WTC11 (cell line): ENCODE data around the gene RBM24. TPM values are rescaled to one million over a fixed set of nuclear protein-coding genes. Genes with fewer than 3 reads are reported as not detected.

Source experiments
- AR ChIP-seq: fragments of 250-450 bp; sonication (Bioruptor Pico); IDR thresholded peaks from 2 replicates; pipeline ENCODE4 v1.9.0; 2021; ENCODE audit warnings: mild to moderate bottlenecking
- ATF1 ChIP-seq: sonication (generic); formaldehyde crosslinking; IDR thresholded peaks from 2 replicates; pipeline ENCODE4 v1.8.1; 2023; ENCODE audit warnings: mild to moderate bottlenecking, moderate library complexity, missing genetic modification reagents
- CREM ChIP-seq: sonication (generic); formaldehyde crosslinking; IDR thresholded peaks from 2 replicates; pipeline ENCODE4 v1.8.1; 2022; ENCODE audit warnings: mild to moderate bottlenecking, missing genetic modification reagents, moderate library complexity
- EMX1 ChIP-seq: fragments of 250-450 bp; sonication (Bioruptor Pico); IDR thresholded peaks from 2 replicates; pipeline ENCODE4 v1.8.0; 2021; ENCODE audit warnings: mild to moderate bottlenecking
- ETV6 ChIP-seq: sonication (generic); formaldehyde crosslinking; IDR thresholded peaks from 2 replicates; pipeline ENCODE4 v1.8.1; 2022; ENCODE audit warnings: mild to moderate bottlenecking, missing genetic modification reagents
- FOXP1 ChIP-seq: sonication (generic); formaldehyde crosslinking; IDR thresholded peaks from 2 replicates; pipeline ENCODE4 v1.8.0; 2022; ENCODE audit warnings: missing genetic modification reagents, mild to moderate bottlenecking, moderate library complexity, borderline replicate concordance
- FOXP4 ChIP-seq: sonication (generic); formaldehyde crosslinking; IDR thresholded peaks from 2 replicates; pipeline ENCODE4 v1.8.0; 2022; ENCODE audit warnings: mild to moderate bottlenecking, missing genetic modification reagents
- HMGA2 ChIP-seq: fragments of 250-450 bp; sonication (Bioruptor Pico); IDR thresholded peaks from 2 replicates; pipeline ENCODE4 v1.4.0; 2021; ENCODE audit warnings: mild to moderate bottlenecking, moderate library complexity
- HMGXB4 ChIP-seq: sonication (generic); formaldehyde crosslinking; IDR thresholded peaks from 2 replicates; pipeline ENCODE4 v1.8.1; 2023; ENCODE audit warnings: mild to moderate bottlenecking, moderate library complexity, missing genetic modification reagents
- NFATC4 ChIP-seq: fragments of 250-450 bp; sonication (Bioruptor Pico); IDR thresholded peaks from 2 replicates; pipeline ENCODE4 v1.9.0; 2021; ENCODE audit warnings: mild to moderate bottlenecking
- NR2C2 ChIP-seq: sonication (generic); formaldehyde crosslinking; IDR thresholded peaks from 2 replicates; pipeline ENCODE4 v1.8.0; 2022; ENCODE audit warnings: mild to moderate bottlenecking, missing genetic modification reagents
- RORB ChIP-seq: fragments of 250-450 bp; sonication (Bioruptor Pico); IDR thresholded peaks from 2 replicates; pipeline ENCODE4 v1.9.0; 2021; ENCODE audit warnings: mild to moderate bottlenecking
- ZNF232 ChIP-seq: sonication (generic); formaldehyde crosslinking; IDR thresholded peaks from 2 replicates; pipeline ENCODE4 v1.8.0; 2022; ENCODE audit warnings: mild to moderate bottlenecking, missing genetic modification reagents
- ZNF281 ChIP-seq: sonication (generic); formaldehyde crosslinking; IDR thresholded peaks from 2 replicates; pipeline ENCODE4 v1.8.0; 2023; ENCODE audit warnings: mild to moderate bottlenecking, missing genetic modification reagents
- ZNF396 ChIP-seq: fragments of 250-450 bp; sonication (Bioruptor Pico); IDR thresholded peaks from 2 replicates; pipeline ENCODE4 v1.8.0; 2021; ENCODE audit warnings: mild to moderate bottlenecking, moderate library complexity, borderline replicate concordance
- total RNA-seq: library from RNA; stranded (reverse); gene quantifications from 3 replicates; pipeline ENCODE4 v1.2.3, GENCODE V29; 2021
- TF ChIP-seq, protein P1 (sequence below): sonication (generic); formaldehyde crosslinking; IDR thresholded peaks from 2 replicates; pipeline ENCODE4 v1.8.1; 2022; ENCODE audit warnings: mild to moderate bottlenecking, missing genetic modification reagents, moderate library complexity, borderline replicate concordance
- TF ChIP-seq, protein P2 (sequence below): sonication (generic); formaldehyde crosslinking; conservative IDR thresholded peaks from 2 replicates; pipeline ENCODE4 v1.8.1; 2022; ENCODE audit warnings: mild to moderate bottlenecking, missing genetic modification reagents
- TF ChIP-seq, protein P3 (sequence below): fragments of 250-450 bp; sonication (Bioruptor Pico); IDR thresholded peaks from 2 replicates; pipeline ENCODE4 v1.9.0; 2021; ENCODE audit warnings: moderate library complexity, mild to moderate bottlenecking, inconsistent platforms, borderline replicate concordance
- TF ChIP-seq, protein P4 (sequence below): sonication (generic); formaldehyde crosslinking; IDR thresholded peaks from 2 replicates; pipeline ENCODE4 v1.8.0; 2023; ENCODE audit warnings: missing genetic modification reagents
- TF ChIP-seq, protein P5 (sequence below): sonication (generic); formaldehyde crosslinking; IDR thresholded peaks from 2 replicates; pipeline ENCODE4 v1.8.1; 2022; ENCODE audit warnings: mild to moderate bottlenecking, moderate library complexity, missing genetic modification reagents

Gene RBM24
- total RNA-seq, 1 experiment from 2014 or later, result 0.63 TPM

DNA sequence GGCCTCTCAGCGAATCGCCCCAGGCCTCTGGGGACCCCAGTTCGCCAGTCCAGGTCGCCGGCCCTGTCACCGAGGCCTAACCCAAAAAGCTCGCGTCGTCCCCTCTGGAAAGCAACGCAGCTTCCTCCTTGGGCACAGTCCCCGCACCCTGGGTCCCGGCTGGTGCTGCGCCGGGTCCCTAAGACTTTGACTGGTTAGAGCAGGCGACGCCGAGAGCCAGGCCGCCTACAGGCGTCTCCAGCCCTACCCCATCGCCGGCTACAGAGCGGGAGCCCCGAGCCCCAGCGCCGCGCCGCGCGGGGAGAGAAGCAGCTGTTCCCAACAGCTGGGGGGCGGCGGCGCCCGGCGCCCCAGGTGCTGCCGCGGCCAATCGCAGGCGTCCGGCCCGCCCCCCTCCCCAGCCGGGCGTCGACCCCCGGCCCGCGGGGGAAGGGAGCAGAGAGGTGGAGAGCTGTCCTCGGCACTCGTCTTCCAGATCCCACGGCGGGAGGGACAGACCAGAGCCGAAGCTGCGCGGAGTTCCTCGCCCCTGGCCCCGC lies 540 bp upstream of the RBM24 start (continued):
- TF ChIP-seq, protein P1, sequence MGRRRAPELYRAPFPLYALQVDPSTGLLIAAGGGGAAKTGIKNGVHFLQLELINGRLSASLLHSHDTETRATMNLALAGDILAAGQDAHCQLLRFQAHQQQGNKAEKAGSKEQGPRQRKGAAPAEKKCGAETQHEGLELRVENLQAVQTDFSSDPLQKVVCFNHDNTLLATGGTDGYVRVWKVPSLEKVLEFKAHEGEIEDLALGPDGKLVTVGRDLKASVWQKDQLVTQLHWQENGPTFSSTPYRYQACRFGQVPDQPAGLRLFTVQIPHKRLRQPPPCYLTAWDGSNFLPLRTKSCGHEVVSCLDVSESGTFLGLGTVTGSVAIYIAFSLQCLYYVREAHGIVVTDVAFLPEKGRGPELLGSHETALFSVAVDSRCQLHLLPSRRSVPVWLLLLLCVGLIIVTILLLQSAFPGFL (CRISPR knock-in tag), result no peak
- TF ChIP-seq HMGXB4 (CRISPR knock-in tag), result 0 out of 2 replicates have a peak, but pooled peaks have one; percentile 9
- TF ChIP-seq NFATC4 (CRISPR knock-in tag), result no peak
- no peak for TF ChIP-seq RORB
- TF ChIP-seq ZNF281 (CRISPR knock-in tag), result no peak
- no peak for TF ChIP-seq FOXP4 (CRISPR knock-in tag)
- TF ChIP-seq NR2C2 (CRISPR knock-in tag), result no peak
- no peak for TF ChIP-seq ATF1
- TF ChIP-seq FOXP1, result no peak
- TF ChIP-seq ZNF232 (CRISPR knock-in tag), result no peak
- TF ChIP-seq CREM, result 0 out of 2 replicates have a peak, but pooled peaks have one; percentile 22
- no peak for TF ChIP-seq ZNF396 (CRISPR knock-in tag)
- TF ChIP-seq, protein P2, sequence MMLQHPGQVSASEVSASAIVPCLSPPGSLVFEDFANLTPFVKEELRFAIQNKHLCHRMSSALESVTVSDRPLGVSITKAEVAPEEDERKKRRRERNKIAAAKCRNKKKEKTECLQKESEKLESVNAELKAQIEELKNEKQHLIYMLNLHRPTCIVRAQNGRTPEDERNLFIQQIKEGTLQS (CRISPR knock-in tag), result no peak
- no peak for TF ChIP-seq EMX1
- TF ChIP-seq AR (CRISPR knock-in tag), result no peak
- TF ChIP-seq, protein P3, sequence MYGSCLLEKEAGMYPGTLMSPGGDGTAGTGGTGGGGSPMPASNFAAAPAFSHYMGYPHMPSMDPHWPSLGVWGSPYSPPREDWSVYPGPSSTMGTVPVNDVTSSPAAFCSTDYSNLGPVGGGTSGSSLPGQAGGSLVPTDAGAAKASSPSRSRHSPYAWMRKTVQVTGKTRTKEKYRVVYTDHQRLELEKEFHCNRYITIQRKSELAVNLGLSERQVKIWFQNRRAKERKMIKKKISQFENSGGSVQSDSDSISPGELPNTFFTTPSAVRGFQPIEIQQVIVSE (CRISPR knock-in tag), result no peak
- TF ChIP-seq, protein P4, sequence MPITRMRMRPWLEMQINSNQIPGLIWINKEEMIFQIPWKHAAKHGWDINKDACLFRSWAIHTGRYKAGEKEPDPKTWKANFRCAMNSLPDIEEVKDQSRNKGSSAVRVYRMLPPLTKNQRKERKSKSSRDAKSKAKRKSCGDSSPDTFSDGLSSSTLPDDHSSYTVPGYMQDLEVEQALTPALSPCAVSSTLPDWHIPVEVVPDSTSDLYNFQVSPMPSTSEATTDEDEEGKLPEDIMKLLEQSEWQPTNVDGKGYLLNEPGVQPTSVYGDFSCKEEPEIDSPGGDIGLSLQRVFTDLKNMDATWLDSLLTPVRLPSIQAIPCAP (CRISPR knock-in tag), result no peak
- no peak for TF ChIP-seq HMGA2 (CRISPR knock-in tag)
- TF ChIP-seq, protein P5, sequence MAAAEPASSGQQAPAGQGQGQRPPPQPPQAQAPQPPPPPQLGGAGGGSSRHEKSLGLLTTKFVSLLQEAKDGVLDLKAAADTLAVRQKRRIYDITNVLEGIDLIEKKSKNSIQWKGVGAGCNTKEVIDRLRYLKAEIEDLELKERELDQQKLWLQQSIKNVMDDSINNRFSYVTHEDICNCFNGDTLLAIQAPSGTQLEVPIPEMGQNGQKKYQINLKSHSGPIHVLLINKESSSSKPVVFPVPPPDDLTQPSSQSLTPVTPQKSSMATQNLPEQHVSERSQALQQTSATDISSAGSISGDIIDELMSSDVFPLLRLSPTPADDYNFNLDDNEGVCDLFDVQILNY (CRISPR knock-in tag), result no peak
- 0 out of 2 replicates have a peak, but pooled peaks have one; percentile 49 for TF ChIP-seq ETV6 (CRISPR knock-in tag)
